ENCODE results near the gene ACOXL.

- no peak for TF ChIP-seq EZH2phosphoT487 (IDR thresholded peaks at IDR 0.05; ENCODE audit: insufficient read depth, low read depth)
- TF ChIP-seq EZH2 (IDR thresholded peaks at IDR 0.05; ENCODE audit: insufficient read depth, poor library complexity, severe bottlenecking): no peak
Observed at GRCh38 chr2:110815938-110816337, 83.6 kb downstream of the ACOXL start.
